ENCODE measurements around the gene CTBP2. TPM values are rescaled to one million over a fixed set of nuclear protein-coding genes. Genes with fewer than 3 reads are reported as not detected.
"Not testable (repeated sequence)": the region's sequence is repeated elsewhere in the genome, so short reads cannot be mapped to it uniquely, and the experiment has no call there.

The CTBP2 gene
- total and polyA plus RNA-seq, 8 donors: 21.4 to 60.8 (median 31.1) TPM

DNA sequence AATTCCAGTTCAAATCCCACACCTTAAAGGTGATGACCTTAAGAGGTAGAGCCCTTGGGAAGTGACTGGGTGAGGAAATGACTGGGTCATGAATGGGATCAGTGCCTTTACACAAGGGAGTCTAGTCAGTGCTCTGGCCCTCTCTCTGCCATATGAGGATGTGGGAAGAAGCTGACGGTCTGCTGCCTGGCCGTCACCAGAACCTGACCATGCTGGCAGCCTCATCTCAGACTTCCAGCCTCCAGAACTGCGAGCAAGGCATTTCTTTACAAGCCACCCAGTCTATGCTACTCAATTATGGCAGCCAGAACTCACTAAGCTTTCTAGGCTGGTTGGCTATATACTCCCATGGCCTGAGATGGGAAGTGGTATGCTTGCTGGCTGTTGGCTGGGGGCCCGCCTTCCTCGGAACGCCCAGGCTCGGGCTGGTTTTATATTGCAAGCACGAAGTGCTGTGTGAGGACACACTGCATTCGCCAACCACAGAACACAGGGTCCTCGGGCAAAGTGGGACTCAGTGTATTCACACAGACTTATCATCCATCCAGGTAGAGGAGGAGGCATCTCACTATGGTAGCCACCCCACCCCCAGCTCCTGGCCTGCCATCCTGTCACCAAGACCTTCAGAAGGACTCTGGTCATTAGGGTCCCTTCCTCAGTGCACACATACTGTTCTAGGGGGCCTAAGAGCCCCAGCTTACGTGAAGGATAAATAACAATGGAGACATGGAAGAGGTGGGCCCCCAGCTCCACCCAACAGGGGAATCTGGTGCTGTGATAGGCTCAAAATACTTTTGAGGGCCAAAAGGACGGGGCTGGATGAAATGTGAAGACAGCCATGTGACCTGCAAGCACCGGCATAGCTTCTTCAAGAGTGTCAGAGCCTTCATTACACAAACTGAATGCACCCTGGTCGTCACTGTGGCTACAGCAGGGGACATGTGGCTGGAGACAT is 169.4 kb downstream of the CTBP2 start:
- Histone ChIP-seq H3K27me3 (no peaks in the 10 kb centered on the region), H3K36me3 (peaks cover 8 to 78% (median 25%) of the 10 kb centered on the region in 3 donors), H3K4me3 (no peak overlapping the region), H3K9me3 (no peaks in the 10 kb centered on the region), H3K4me1 (no peaks in the 10 kb centered on the region), H3K27ac (no peak overlapping the region)
- ATAC-seq (no peak), FAIRE-seq (no peak), DNase-seq (peak in 1 of 6 donors; percentile 14)
- TF ChIP-seq, protein P1, sequence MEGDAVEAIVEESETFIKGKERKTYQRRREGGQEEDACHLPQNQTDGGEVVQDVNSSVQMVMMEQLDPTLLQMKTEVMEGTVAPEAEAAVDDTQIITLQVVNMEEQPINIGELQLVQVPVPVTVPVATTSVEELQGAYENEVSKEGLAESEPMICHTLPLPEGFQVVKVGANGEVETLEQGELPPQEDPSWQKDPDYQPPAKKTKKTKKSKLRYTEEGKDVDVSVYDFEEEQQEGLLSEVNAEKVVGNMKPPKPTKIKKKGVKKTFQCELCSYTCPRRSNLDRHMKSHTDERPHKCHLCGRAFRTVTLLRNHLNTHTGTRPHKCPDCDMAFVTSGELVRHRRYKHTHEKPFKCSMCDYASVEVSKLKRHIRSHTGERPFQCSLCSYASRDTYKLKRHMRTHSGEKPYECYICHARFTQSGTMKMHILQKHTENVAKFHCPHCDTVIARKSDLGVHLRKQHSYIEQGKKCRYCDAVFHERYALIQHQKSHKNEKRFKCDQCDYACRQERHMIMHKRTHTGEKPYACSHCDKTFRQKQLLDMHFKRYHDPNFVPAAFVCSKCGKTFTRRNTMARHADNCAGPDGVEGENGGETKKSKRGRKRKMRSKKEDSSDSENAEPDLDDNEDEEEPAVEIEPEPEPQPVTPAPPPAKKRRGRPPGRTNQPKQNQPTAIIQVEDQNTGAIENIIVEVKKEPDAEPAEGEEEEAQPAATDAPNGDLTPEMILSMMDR (IDR thresholded peaks at IDR 0.05): no peak
- WGBS, 2 donors: 85 to 86% methylated on average over 14 of the region's 14 CpGs
- intact Hi-C loops (cut with DNase I): no loop called here

DNA sequence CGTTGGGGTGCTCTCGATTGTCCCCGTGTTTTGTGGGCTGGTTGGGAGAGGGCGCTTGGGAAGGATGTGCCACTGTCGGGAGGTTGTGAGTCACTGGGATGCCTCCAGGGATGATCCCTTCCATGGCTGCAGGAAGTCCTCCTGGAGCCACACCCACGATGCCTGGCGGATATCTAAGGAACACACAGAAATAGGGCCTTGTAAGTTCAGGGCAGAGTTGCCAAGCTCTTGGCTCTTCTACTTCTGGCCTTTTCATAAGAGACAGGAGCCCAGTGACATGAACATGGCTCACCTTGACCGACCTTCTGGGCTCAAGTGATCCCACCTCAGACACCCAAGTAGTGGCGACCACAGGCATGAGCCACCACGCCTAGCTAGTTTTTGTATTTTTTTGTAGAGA is 170.8 kb downstream of the CTBP2 start:
- ATAC-seq (no peak), DNase-seq (peak in 1 of 6 donors; percentile 10), FAIRE-seq (no peak)
- 83 to 84% methylated on average over 10 of the region's 10 CpGs for WGBS, 2 donors
- TF ChIP-seq, protein P1 (IDR thresholded peaks at IDR 0.05): no peak
- Histone ChIP-seq H3K4me1 (no peaks in the 10 kb centered on the region), H3K4me3 (no peak overlapping the region), H3K36me3 (peaks cover 8 to 76% (median 29%) of the 10 kb centered on the region in 3 donors), H3K27ac (no peak overlapping the region), H3K9me3 (no peaks in the 10 kb centered on the region), H3K27me3 (no peaks in the 10 kb centered on the region)
- intact Hi-C loops (cut with DNase I): no loop called here

DNA sequence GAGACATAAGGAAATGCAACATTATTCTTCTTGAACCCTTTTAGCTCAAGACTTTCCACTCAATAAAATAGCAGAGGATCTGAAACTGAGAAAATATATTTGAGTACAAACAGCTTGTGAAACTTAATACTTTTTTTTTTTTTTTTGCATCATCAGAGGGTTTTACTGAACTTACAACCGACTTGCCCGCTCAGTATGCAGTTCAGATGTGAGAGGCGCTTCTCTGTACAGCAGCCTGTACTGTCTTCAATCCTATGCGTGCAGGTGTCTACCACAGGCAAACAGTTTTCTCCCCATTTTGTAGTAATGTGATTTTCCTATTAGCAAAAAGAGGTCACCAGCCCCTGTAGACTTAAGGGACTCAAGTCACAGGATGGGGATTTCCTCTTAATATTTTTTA is 171.6 kb downstream of the CTBP2 start:
- H3K4me3 ChIP-seq; intact Hi-C loops (cut with DNase I); DNase-seq; H3K4me1 ChIP-seq; FAIRE-seq; H3K27me3 ChIP-seq; H3K27ac ChIP-seq; H3K9me3 ChIP-seq; ATAC-seq: not testable (repeated sequence)
- H3K36me3 ChIP-seq: peaks cover 6 to 70% (median 23%) of the 10 kb centered on the region in 3 donors
- WGBS, 2 donors: 88 to 92% methylated on average over 4 of the region's 4 CpGs

DNA sequence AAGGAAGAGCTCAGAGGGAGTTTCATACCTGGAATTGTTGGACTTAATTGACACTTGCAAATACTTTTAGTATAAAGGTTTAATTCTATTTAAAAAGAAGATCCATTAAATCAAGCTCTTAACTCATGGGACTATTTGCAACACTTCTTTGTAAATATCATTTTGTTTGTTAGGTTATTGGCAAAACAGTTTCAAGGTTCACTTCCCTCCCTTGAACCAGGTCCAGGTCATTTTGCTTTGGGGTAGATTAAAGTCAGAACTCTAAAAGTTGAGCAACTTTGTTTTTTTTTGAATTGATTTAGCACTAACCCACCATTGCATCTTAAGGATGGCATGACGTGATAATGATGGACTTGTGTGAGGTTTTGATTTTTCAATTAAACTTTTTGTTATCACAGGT is 172.6 kb downstream of the CTBP2 start:
- no peaks in the 10 kb centered on the region for H3K27me3 ChIP-seq
- H3K4me1 ChIP-seq: no peaks in the 10 kb centered on the region
- intact Hi-C loops (cut with DNase I): no loop called here
- H3K27ac ChIP-seq: no peak overlapping the region
- H3K9me3 ChIP-seq: no peaks in the 10 kb centered on the region
- FAIRE-seq (no peak), ATAC-seq (no peak), DNase-seq (no peak)
- TF ChIP-seq, protein P1 (IDR thresholded peaks at IDR 0.05): no peak
- 85 to 87% methylated on average over 1 of the region's 1 CpG for WGBS, 2 donors
- H3K36me3 ChIP-seq: peaks cover 3 to 61% (median 16%) of the 10 kb centered on the region in 3 donors
- no peak overlapping the region for H3K4me3 ChIP-seq

DNA sequence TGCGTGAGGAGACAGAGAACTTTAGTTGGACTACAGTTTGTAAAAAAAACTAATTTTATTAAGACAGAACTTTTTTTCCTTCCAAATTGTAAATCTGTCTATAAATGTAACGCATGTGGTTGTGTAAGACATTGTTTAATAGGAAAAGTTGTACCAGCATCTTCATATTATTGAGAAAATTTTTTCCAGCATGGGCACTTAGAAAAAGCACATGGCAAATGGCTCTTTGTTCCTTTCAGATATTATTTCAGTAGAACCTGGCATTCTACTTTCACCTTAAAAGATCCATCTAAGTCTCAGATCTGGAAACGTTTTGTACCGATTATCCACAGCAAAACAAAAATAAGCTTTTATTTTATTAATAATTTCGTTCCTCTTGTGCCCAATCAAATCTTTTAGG is 175.2 kb downstream of the CTBP2 start:
- Histone ChIP-seq H3K4me3 (no peak overlapping the region), H3K4me1 (no peaks in the 10 kb centered on the region), H3K27ac (no peak overlapping the region), H3K27me3 (no peaks in the 10 kb centered on the region), H3K9me3 (no peaks in the 10 kb centered on the region), H3K36me3 (peaks cover 3 to 44% (median 4%) of the 10 kb centered on the region in 3 donors)
- TF ChIP-seq, protein P1 (IDR thresholded peaks at IDR 0.05): no peak
- FAIRE-seq (no peak), ATAC-seq (no peak), DNase-seq (no peak)
- WGBS, 2 donors: 75 to 89% methylated on average over 5 of the region's 5 CpGs
- intact Hi-C loops (cut with DNase I): no loop called here
